HG03280 (cell line): ENCODE results near the gene CMKLR1.

ENCODE experiments used
- ATAC-seq: cut with Tn5 transposase; IDR thresholded peaks from one replicate; pipeline ENCODE4 v1.9.1; 2021; ENCODE audit warnings: mild to moderate bottlenecking, moderate library complexity; ENCODE audit not compliant: unreplicated experiment

The CMKLR1 gene

GRCh38 chr12:108317308-108318234 is 21.5 kb downstream of the CMKLR1 start:
- ATAC-seq: no peak

- no peak for ATAC-seq
Measured at GRCh38 chr12:108316176-108317086, 22.7 kb downstream of the CMKLR1 start.

GRCh38 chr12:108315486-108316105 is 23.5 kb downstream of the CMKLR1 start:
- ATAC-seq: no peak

GRCh38 chr12:108313606-108314351 is 25.3 kb downstream of the CMKLR1 start:
- ATAC-seq: no peak

GRCh38 chr12:108313241-108313605 is 25.9 kb downstream of the CMKLR1 start:
- no peak for ATAC-seq

GRCh38 chr12:108312693-108313189 is 26.4 kb downstream of the CMKLR1 start:
- no peak for ATAC-seq

GRCh38 chr12:108312073-108312659 is 26.9 kb downstream of the CMKLR1 start:
- ATAC-seq: no peak

GRCh38 chr12:108311605-108312004 is 27.5 kb downstream of the CMKLR1 start:
- ATAC-seq: no peak

GRCh38 chr12:108310489-108310888 is 28.6 kb downstream of the CMKLR1 start:
- ATAC-seq: no peak

GRCh38 chr12:108309674-108310312 is 29.3 kb downstream of the CMKLR1 start:
- ATAC-seq: no peak

GRCh38 chr12:108308395-108309085 is 30.6 kb downstream of the CMKLR1 start:
- no peak for ATAC-seq

- ATAC-seq: no peak
Measured at GRCh38 chr12:108307006-108307405, 32.1 kb downstream of the CMKLR1 start.

GRCh38 chr12:108306506-108306905 is 32.6 kb downstream of the CMKLR1 start:
- ATAC-seq: no peak

- no peak for ATAC-seq
Measured at GRCh38 chr12:108305991-108306501, 33.1 kb downstream of the CMKLR1 start.

- no peak for ATAC-seq
Measured at GRCh38 chr12:108305520-108305919, 33.6 kb downstream of the CMKLR1 start.

- no peak for ATAC-seq
Measured at GRCh38 chr12:108304633-108305032, 34.5 kb downstream of the CMKLR1 start.

GRCh38 chr12:108303703-108304102 is 35.4 kb downstream of the CMKLR1 start:
- no peak for ATAC-seq

- ATAC-seq: no peak
Measured at GRCh38 chr12:108302403-108303311, 36.5 kb downstream of the CMKLR1 start.
